Fibroblast of lung (primary cell): ENCODE measurements around the gene RBMS1.

Source experiments
- CTCF ChIP-seq, 2 donors: IDR thresholded peaks in 1 of 2; conservative IDR thresholded peaks in 1 of 2; 1 replicate in 1 of 2; 2 replicates in 1 of 2; pipeline ENCODE4 v1.5.1; 2011 to 2012; ENCODE audit warnings: low read length in 2 of 2, control low read depth in 1 of 2, inconsistent platforms in 1 of 2, low read depth in 1 of 2, mild to moderate bottlenecking in 1 of 2
- EZH2 ChIP-seq: IDR thresholded peaks from 2 replicates; pipeline ENCODE4 v1.5.1; 2012; ENCODE audit warnings: low read length, control low read depth, mild to moderate bottlenecking; ENCODE audit errors: missing control alignments

GRCh38 chr2:160226367-160226766 lies 267.2 kb downstream of the RBMS1 start:
- TF ChIP-seq CTCF (conservative IDR thresholded peaks at IDR 0.05 in 1 of 2, IDR thresholded peaks at IDR 0.05 in 1 of 2; ENCODE audit: low read depth in 1 of 2, low read length in 2 of 2) (no peak), EZH2 (no peak)
